GM19452 (cell line): ENCODE measurements around the gene UST.
"Not testable (repeated sequence)": the region's sequence is repeated elsewhere in the genome, so short reads cannot be mapped to it uniquely, and the experiment has no call there.

Experiments
- ATAC-seq: cut with Tn5 transposase; IDR thresholded peaks from one replicate; pipeline ENCODE4 v1.9.1; 2021; ENCODE audit not compliant: unreplicated experiment

UST gene

GRCh38 chr6:148890652-148891404 is 144.0 kb downstream of the UST start:
- ATAC-seq, result no peak

- no peak for ATAC-seq
Observed at GRCh38 chr6:148891405-148891783, 144.6 kb downstream of the UST start.

- ATAC-seq, result no peak
Observed at GRCh38 chr6:148892247-148892646, 145.4 kb downstream of the UST start.

GRCh38 chr6:148893073-148893472 is 146.2 kb downstream of the UST start:
- no peak for ATAC-seq

GRCh38 chr6:148893481-148893880 is 146.7 kb downstream of the UST start:
- ATAC-seq, result no peak

- no peak for ATAC-seq
Observed at GRCh38 chr6:148898376-148899014, 151.7 kb downstream of the UST start.

- no peak for ATAC-seq
Observed at GRCh38 chr6:148904896-148905870, 158.4 kb downstream of the UST start.

- ATAC-seq, result no peak
Observed at GRCh38 chr6:148905901-148906300, 159.1 kb downstream of the UST start.

GRCh38 chr6:148906386-148906785 is 159.6 kb downstream of the UST start:
- ATAC-seq, result no peak

- ATAC-seq, result no peak
Observed at GRCh38 chr6:148907573-148907972, 160.7 kb downstream of the UST start.

- no peak for ATAC-seq
Observed at GRCh38 chr6:148912252-148912651, 165.4 kb downstream of the UST start.

- ATAC-seq, result no peak
Observed at GRCh38 chr6:148915810-148916209, 169.0 kb downstream of the UST start.

GRCh38 chr6:148916485-148916884 is 169.7 kb downstream of the UST start:
- not testable (repeated sequence) for ATAC-seq

- ATAC-seq, result no peak
Observed at GRCh38 chr6:148924226-148925012, 177.6 kb downstream of the UST start.

- no peak for ATAC-seq
Observed at GRCh38 chr6:148925701-148926100, 178.9 kb downstream of the UST start.

GRCh38 chr6:148926478-148926877 is 179.6 kb downstream of the UST start:
- ATAC-seq, result no peak

- no peak for ATAC-seq
Observed at GRCh38 chr6:148927586-148927985, 180.8 kb downstream of the UST start.

- no peak for ATAC-seq
Observed at GRCh38 chr6:148928811-148929210, 182.0 kb downstream of the UST start.

GRCh38 chr6:148932208-148932607 is 185.4 kb downstream of the UST start:
- ATAC-seq, result no peak

GRCh38 chr6:148932731-148933130 is 185.9 kb downstream of the UST start:
- no peak for ATAC-seq

GRCh38 chr6:148934539-148934938 is 187.7 kb downstream of the UST start:
- ATAC-seq, result no peak
